CD4-positive, alpha-beta T cell treated with Interleukin-4 for 1 hour (primary cell): ENCODE measurements around the gene ITPK1.

Experiments used
- DNase-seq, 2 donors: peaks; one replicate each; pipeline ENCODE4 v3.0.0-alpha.2; 2020 to 2022

The ITPK1 gene

DNA sequence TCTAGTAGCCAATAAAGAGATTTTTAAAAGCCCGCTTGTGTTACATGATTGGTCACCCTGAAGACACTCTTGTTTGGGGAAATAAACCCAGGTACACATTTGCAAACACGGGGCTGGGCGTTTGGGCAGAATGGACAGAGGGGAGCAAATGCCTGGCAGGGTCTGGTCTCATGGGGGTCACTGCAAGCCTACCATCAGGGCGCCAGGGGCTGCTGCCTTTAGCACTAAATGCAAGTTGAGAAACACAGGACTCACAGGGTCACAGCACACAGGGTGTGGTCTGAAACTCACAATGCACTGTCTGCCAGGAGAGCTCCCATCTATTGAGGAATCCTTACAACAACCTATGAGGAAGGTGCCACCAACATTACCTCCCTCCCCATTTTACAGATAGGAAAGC, 130.2 kb downstream of the ITPK1 start:
- no peak for DNase-seq

DNA sequence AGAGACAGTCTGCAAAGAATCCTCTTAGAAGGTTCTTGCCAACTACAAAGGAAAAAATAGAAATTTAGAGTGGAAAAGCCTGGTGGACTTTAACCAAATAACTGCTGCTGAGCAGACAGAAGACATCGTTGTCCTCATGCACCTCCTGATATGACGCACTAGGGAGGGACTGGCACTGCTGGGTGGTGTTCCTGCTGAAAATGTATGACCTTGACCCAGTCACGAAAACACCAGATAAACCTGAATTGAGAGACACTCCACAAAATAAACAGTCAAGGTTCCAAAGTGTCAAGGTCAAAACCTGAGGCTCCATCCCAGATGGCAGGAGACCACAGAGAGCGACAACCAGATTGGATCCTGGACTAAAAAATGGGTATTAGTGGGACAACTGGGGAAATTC, 130.8 kb downstream of the ITPK1 start:
- DNase-seq: no peak

DNA sequence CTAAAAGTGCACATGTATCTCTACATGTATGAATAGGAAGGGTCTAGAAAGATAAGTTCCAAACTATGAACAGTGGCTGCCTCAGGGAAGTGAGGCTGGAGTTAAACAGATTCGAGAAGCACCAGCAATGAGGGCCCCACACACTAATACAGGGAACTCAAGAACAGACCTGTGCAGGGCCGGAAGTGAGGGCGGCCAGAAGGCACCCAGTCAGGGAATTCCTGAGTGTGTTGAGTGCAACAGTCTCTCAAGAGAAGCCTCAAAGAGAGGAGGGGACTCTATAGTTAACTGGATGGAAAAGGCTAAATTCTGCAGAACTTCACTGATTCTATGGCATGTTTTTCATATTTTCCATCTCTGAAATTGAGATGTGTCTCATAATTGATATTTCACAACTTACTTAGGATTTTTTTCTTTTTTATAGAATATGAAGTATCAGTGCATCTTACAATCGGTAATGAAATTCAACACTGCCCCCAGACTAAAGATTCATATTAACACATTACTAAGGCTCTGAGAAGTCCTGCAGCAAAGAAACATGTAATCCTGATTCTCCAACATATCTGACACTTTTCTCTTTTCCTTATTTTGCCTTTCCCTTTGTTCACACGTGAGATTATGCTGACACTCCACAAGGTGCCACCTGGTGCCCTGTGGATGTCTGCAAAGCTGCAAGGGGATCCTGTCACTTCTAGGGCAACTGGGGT, 131.5 kb downstream of the ITPK1 start:
- no peak for DNase-seq

DNA sequence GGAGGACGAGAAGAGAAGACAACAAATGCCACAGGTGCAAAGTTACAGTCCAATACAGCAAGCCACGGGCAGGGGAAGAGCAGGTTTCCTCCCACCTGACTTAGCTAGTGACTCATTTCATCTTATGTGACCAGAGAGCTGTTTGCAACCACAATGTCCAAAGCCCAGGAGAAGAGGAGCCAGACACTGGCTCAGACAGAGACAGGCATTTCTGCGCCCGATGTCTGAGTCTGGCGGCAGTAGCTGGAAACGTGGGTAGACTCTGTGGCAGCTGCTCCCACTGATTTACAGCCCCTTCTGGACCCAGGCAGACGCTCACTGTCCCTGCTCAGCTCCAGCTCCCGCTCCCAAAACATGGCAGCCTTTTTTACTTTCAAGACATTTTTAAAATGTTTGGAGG, 132.8 kb downstream of the ITPK1 start:
- no peak for DNase-seq

DNA sequence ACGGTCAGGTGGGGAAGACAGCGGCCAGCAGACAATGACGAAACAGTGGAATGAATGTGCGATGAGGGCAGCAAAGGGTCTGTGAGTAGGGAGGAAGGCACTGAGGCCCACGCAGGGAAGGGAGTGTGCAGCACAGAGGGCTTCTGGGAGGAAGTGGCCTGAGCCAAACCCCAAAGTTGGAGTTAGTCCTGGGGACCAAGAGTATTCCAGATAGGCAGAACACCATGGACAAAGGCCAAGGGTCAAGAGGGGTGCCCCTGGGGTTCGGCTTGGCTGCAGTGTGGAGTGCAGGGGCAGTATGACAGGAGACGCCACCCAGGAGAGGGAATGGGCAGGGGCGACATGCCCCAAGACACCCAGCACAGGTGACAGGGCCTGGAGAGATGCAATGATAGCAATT, 134.0 kb downstream of the ITPK1 start:
- no peak for DNase-seq

DNA sequence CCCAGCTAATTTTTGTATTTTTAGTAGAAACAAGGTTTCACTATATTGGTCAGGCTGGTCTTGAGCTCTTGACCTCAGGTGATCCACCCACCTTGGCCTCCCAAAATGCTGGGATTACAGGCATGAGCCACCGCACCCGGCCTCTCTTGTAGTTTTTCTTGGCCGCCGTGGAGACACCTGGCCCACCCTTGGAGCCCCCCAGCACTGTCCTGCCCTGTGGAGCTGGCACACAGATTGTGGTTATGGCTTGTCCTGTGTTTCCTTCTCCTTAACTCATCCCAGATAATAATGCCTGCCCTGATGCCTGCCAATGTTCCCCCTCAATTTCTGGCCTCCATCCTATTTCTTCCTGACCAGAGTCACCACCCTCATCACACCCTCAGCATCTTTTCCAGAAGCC, 134.9 kb downstream of the ITPK1 start:
- DNase-seq: no peak

DNA sequence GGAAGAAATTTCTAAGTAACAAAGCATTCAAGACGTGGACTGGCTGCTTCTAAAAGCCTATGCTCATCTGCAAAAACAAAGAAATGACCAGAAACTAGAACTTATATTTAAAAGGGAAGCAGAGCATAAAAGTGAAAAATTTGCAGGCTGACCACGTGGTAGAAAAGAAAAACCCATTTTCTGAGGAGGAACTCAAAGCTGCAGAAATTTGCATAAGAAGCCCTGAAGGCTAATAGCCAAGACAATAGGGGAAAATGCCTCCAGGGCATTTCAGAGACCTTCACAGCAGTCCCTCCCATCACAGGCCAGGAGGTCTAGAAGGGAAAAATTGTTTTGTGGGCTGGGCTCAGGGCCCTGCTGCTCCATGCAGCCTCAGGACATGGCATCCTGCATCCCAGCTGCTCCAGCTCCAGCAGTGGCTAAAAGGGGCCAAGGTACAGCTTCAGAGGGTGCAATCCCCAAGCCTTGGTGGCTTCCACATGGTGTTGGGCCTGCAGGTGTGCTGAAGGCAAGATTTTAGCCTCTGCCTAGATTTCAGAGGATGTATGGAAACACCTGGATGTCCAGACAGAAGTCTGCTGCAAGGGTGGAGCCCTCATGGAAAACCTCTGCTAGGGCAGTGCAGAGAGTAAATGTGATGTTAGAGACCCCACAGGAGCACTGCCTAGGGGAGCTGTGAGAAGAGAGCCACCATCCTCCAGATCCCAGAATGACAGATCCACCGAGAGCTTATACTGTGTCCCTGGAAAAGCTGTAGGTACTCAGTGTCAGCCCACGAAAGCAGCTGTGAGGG, 137.3 kb downstream of the ITPK1 start:
- DNase-seq: no peak

DNA sequence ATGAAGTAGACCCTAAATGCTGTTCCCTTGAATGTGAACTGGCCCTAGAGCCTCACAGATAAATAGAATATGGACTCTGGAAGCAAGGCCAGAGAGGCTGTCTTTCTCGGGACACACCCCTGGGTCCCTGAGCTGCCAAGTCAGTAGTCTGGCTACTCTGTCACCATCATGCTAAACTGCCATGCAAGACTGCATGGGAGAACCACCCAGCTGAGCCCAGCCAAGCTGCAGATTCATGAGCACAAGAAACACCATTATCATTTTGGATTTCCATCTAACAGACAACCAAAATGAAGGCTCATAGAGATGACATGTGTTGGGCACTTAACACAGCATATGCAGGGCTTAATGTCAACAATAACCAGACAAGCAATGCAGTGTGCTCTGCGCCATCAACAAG, 139.5 kb downstream of the ITPK1 start:
- no peak for DNase-seq

DNA sequence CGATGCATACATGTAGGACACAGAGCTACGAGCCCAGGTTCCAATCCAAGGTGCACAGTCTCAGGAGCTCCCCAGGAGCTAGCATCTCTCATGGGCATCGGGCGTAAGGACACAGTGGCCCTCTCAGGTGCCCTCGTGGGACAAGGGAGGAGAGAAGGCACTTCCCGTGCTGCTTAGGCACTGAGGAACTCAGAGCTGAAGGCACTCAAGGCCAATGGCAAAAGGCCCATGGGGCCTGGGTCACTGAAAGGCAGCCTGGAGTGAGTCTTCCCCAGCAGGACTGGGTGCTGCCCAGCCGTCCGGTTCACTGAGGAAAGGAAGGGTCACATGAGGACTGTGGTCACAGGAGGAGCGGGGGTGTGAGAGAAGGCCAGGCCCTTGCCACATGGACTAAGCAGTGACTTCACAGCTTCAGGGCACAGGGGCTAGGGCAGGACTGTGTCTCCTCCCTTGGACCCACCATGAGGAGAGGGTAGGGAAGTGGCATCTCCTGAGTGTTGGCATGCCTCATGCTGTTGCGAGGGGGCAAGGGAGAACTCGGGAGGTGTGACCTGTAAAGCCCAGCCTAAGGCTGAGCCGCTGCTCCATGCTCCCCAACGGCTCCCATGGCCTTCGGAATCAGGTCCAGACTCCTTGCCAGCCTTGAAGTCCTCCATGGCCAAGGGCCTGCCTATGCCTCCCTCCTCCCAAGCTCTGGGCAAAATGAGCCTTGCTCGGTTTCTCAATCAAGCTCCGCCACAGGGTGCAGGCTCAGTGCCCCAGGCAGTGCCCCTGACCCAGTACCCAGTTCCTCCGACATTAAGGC, 141.0 kb downstream of the ITPK1 start:
- no peak for DNase-seq

DNA sequence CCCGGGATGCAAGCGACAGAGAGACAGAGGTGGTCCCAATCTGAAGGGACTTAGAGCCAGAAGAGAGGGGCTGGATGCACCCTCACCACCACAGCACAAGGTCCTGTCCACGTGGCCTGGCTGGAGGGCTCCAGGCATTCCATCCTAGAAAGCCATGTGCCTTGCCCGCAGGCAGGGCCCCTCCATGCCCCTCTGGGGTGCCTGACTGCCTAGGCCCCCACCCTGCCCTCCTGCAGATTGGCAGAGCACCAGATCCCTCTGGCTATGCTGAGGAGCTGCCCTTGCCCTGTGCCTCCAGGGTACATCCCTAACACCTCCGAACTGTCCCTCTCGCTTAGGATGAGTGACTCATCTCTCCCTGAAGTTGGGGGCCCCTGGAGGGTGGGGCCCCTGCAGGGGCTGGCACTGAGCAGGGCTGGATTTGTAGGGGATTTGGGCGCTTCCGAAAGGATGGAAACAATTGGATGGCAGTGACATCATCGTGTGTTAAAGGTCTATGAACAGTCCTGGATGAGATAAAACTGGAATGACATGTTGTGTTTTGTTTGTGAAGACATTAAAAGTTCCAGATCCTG, 141.8 kb downstream of the ITPK1 start:
- no peak for DNase-seq

DNA sequence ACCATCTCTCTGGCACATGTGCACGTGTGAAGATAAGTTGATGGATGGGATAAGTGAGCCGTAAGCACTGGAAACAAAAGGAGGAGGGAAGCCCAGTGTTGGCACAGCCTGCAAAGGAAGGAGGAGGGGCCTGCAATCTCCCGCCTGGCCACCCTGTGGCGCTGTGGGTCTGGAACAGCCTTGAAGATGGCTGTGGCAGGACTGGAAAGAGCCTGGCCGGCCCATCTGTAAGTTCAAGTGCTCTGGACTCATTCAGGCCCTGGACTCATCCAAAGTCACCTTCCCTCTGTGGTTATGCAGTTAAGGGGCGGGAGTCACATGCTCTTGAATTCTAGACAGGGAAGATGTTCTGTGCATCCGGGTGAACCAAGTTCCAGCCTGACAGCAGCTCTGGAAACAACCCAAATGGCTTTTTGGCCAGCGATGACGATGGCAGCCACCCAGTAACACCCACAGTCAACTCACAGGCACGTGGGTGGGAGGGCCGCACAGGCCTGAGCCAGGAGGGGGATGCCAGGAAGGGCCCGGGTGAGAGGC, 142.4 kb downstream of the ITPK1 start:
- peak in 1 of 2 donors; percentile 20 for DNase-seq

DNA sequence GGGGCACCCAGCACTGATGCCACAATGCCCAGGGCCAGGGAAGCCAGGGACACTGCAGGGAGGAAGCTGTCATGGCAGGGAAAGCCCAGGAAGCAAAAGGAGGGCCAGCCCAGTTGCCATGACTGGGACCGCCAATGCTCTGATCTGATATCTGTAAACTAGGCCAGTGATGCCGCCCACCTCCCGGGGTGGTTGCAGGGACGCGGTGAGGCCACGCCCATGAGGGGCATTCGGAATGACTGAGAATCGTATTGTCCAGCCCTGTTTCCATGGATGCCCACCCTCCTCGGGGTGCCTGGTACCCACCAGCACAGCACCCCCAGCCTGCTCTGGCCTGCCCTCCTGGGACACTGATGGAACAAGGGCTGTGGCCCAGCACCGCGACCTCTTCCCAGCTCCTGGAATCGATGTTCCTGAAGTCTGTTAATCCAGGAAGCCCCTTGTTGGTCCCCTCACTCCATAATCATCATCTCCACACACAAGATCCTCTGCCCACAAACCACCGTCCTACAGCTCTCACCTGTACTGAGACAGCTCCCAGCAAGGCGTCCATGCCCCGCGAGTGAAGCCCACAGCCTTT, 144.0 kb downstream of the ITPK1 start:
- no peak for DNase-seq

DNA sequence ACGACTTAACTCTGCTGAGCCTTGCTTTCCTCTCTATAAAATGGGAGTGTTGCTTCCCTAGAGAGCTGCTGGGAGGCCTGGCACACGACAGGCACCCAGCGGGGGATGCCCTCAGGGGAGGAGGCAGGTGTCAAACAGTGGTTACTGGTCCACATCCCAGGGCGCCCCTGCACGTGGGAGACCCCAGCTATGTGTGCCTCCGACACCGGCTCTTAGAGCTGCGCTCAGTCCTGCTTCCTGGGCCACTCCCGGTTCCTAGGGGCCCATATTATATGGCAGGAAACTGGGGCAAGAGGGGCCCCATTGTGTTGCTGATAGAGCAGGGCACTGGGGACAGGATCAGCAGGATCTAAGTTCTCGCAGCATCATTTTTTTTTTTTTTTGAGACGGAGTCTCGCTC, 145.5 kb downstream of the ITPK1 start:
- no peak for DNase-seq

DNA sequence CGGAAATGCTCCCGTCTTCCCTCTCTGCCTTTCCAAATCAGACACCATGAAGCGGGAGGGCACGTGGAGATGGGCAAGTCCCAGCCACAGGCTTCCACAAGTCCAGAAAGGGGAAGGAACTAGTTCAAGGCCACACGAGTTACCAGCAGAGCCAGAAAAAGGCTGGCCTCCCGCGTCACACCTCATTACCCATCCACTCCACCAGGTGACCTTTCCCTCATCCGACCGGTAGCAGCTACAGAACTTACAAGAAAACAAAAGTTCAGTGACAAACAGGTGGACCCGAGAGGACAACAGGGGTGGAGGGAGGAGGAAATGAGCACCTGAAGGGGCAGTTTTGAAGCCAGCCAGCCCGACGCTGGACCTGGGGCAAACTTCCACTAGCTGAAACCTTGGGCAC, 145.9 kb downstream of the ITPK1 start:
- DNase-seq: no peak

DNA sequence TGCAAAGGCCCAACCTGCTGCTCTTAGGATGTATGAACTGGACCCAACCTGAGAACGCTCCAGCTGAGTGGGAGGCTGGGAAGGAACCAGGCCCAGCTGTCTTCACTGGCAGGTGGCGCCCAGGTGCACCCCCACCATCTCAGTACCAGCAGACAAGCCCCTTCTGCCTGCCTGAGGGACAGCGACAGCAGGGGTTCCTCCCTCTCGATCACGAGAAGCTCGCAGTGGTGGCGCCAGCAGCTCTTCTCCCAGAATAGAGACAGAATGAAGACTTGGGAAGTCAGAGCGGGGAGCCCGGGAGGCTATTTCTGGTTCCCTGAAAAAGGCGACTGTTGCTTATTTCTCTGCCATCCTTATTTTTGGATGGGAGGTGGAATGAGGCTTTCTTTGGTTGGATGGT, 146.3 kb downstream of the ITPK1 start:
- DNase-seq: no peak

DNA sequence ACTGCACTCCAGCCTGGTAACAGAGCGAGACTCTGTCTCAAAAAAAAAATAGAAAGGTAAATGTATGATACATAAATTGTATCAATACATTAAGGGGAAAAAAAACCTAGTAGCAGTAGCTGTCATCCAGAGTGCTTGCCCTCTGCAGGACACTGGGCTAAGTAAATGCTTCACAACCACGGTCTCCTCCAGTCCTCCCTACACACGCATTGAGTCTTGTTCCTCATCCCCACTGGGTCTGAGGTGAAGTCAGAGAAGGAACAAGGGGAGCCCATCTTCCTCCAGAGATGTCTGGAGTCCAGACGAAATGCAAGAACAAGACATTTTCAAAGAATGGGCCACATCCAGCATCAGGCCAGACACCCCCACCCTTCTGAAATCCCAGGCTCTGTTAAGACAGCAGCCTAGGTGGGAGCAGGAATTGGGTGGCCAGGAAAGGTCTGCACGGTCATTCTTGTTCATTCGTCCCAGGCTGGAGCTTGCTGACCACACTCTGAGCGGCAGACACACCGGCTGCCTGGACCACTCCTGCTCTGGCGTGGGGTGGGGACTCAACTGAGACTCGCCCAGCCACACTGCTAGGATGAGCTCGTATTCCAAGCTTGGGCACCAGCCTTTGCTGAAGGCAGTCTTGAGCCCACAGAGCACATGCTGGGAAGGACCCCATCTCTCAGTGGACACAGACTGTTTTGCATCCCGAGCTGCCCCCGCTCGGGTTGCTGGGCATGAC, 147.3 kb downstream of the ITPK1 start:
- no peak for DNase-seq

DNA sequence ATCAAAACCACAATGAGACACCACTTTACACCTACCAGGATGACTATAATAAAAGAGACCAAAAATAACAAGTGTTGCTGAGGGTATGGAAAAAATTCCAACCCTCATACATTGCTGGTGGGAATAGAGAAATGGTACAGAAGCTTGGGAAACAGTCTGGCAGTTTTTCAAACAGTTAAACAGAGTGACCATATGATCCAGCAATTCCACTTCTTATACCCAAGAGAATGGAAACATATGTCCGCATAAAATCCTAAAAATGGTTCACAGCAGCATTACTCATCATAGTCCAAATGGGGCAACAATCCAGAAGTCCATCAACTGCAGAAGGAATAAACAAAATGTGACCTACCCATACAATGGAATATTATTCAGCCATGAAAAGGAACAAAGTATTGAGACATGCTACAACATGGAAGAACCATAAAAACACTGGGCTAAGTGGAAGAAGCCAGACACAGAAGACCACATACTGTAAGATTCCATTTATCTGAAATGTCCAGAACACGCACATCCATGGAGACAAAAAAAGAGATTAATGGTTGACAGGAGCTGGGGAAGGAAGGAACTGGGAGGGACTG, 148.3 kb downstream of the ITPK1 start:
- no peak for DNase-seq

DNA sequence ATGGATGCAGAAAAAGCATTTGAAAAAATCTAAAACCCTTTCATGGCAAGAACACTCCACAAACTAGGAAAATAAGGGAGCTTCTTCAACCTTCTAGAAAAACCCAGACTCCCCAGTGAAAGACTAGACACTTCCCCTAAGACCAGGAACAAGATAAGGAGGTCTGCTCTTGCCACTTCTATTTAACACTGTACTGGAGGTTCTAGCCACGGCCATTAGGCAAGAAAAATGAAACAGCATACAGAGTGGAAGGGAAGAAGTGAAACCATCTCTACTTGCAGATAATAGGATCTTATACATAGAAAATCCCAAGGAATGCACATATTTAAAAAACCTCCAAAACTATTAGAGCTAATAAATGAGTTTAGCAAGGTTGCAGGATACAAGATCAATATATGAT, 150.4 kb downstream of the ITPK1 start:
- no peak for DNase-seq

DNA sequence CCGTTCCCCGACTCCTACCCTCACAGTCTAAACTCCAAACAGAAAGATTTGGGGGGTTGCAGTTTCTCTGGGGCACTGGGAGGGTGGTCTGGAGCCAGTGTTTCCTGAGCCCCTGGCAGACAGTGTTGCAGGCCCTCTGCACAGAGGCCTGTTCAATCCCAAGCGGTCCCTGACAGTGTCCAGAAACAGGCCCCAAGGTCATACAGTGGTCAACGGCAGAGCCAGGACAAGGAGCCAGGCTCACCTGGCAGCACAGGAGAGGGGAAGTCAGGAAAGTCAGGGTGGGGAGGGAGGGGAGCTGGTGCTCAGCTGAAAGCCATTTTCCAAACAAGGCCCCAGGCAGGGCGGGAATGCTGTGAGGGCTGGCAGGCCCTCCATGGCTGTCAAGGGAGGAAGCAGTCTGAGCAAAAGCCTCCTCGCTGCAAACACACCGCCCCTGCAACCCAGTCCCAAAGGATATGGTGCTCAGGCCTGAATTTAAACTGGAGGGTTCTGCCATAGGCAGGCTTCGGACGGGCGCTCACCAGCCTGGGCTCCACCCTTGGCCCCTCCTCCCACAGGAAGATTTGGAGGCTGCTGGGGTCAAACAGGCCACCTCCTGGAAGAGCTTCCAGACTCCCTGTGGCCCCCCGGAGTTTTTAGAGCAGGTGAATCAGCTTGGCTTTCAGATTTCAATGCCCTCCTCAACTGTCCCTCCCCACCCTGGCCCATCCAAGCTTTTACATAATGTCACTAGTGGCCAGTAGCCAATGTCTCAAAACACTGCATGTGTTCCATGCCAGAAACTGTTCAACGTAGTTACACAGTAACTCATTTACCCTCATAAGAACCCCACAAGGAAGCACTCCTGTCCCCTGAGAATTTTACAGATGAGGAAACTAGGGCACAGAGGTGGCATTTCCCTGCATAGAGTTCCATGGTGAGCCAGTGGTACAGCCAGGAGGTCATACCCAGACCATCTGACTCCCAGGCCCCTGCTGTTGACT, 151.3 kb downstream of the ITPK1 start:
- no peak for DNase-seq
